ENCODE results near the gene ZSCAN21. TPM values are rescaled to one million over a fixed set of nuclear protein-coding genes. Genes with fewer than 3 reads are reported as not detected.
A peak's percentile ranks its signal among the peaks of the same experiment; 100 is the strongest.

Gene ZSCAN21
- total RNA-seq, 2 experiments from 2014 or later: 5.6 to 7.9 TPM

DNA sequence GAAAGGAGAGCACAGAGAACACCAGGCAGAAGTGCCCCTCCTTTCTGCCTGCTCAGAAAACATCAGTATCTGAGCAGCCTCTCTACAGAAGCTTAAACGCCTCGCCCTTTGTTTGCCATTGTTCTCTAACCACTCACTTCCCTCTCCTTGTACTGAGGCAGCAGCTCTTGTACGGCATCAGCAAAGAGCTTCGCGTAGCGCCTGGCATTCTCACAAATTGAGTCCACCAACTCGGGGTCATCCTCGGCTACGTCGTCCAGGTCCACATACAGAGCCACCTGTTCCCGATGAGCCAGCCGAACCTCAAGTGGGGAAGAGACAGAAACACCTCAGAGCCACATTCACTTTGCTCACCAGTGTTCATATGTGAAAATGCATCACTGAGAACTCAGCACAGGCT is 49.9 kb downstream of the ZSCAN21 start:
- Mint-ChIP-seq H3K9me3 (ENCODE audit: low read depth) (no peaks in the 10 kb centered on the region), H3K4me3 (peak overlapping the region; percentile 90), H3K27ac (no peak overlapping the region), H3K4me1 (peaks cover 48% of the 10 kb centered on the region), H3K27me3 (no peaks in the 10 kb centered on the region), H3K36me3 (peaks cover 58% of the 10 kb centered on the region)
- DNase-seq (no peak), ATAC-seq (no peak)
- CTCF ChIA-PET: interaction anchor here (0.8 to 3.0 kb wide), 3 partner anchors 9 to 78 kb away, joined by 3 to 14 read pairs (median 4); partner anchors contain the start of gene STAG3

DNA sequence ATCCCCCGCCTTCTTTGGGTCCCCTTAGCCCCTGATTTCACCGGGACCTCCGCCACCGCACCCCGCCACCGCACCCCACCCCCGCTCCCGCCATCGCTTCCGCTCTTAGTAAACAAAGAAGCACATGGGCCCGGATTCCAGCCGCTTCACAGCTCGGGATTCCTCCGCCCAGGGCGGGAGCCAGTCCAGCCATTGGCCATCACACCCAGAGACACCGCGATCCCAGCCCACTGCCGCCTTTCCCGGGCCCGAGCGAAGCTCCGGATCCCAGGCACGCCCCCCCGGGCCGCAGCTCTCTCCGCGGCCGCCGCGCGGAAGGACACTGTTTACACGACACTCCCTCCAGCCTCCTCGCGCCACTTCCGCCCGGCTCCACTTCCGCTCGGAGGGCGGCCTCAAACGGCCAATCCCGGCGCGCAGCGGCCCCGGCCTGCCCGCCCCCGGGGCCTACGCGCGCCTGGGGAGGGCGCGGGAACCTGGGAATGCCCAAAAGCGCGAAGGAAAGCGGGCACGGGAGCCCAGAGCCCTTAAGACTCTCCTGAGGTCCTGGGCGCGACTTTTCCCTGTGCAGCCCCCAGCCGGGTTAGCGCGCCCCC is 50.9 kb downstream of the ZSCAN21 start:
- no peaks in the 10 kb centered on the region for H3K9me3 Mint-ChIP-seq (ENCODE audit: low read depth)
- H3K4me3 Mint-ChIP-seq: peak overlapping the region; percentile 90
- peaks cover 50% of the 10 kb centered on the region for H3K36me3 Mint-ChIP-seq
- CTCF ChIA-PET: interaction anchor here (0.9 to 6.8 kb wide), 7 partner anchors 11 to 186 kb away, joined by 3 to 60 read pairs (median 7); partner anchors contain the start of genes COPS6, MBLAC1 and ZSCAN21
- no peaks in the 10 kb centered on the region for H3K27me3 Mint-ChIP-seq
- H3K27ac Mint-ChIP-seq: peak overlapping the region; percentile 93
- DNase-seq (peak; percentile 92), ATAC-seq (peak; percentile 79)
- peaks cover 48% of the 10 kb centered on the region for H3K4me1 Mint-ChIP-seq

DNA sequence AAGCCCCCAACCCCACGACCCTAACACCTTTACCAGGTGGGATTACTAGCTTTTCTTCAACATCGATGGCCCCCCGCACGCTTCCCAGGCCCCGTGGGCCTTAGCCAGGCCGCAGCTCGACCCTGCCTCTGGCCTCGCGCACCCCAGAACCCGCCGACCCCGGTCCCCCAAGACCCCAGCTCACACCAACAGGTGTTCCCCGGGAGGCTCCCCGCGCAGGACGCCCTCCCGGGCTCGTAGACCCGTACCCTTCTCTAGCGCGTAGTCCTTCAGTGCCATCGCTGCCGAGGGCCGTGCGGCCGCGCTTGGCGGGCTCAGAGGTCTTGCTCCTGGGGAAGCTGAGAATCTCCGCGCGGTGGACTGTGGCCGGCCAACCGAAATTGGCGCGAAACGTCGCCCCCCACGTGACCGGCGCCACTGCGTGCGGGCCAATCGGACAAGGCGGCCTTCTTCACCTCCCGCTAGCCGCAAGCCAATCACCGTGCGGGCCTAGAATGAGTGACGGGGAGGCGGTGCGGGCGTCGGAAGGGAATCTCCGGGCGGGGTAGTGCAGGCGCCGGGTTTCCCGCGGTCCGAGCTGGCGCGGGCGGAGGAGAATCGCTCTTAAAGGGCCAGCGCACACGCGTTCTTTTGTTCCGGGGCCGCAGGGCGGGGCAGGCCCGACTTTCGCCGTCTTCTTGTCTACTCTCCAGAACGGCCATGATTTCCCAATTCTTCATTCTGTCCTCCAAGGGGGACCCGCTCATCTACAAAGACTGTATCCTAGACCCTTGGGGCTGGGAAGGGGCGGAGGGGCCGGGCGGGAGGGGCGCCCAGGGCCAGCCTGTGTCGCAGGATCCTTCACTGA is 51.7 kb downstream of the ZSCAN21 start, which contains the start of the genes AP4M1 and MCM7:
Gene AP4M1 (plus strand): TSS at position 628 of the 847 bp plus-strand sequence. CDS start 72 bp downstream, at position 700.
Gene MCM7 (minus strand): TSS at position 382 of the 847 bp plus-strand sequence. CDS start 103 bp downstream, at position 279.
- CTCF ChIA-PET: interaction anchor here (0.8 to 6.8 kb wide), 15 partner anchors 10 to 187 kb away, joined by 3 to 60 read pairs (median 4); partner anchors contain the start of genes COPS6, MBLAC1 and ZSCAN21
- H3K36me3 Mint-ChIP-seq: peaks cover 43% of the 10 kb centered on the region
- no peaks in the 10 kb centered on the region for H3K27me3 Mint-ChIP-seq

DNA sequence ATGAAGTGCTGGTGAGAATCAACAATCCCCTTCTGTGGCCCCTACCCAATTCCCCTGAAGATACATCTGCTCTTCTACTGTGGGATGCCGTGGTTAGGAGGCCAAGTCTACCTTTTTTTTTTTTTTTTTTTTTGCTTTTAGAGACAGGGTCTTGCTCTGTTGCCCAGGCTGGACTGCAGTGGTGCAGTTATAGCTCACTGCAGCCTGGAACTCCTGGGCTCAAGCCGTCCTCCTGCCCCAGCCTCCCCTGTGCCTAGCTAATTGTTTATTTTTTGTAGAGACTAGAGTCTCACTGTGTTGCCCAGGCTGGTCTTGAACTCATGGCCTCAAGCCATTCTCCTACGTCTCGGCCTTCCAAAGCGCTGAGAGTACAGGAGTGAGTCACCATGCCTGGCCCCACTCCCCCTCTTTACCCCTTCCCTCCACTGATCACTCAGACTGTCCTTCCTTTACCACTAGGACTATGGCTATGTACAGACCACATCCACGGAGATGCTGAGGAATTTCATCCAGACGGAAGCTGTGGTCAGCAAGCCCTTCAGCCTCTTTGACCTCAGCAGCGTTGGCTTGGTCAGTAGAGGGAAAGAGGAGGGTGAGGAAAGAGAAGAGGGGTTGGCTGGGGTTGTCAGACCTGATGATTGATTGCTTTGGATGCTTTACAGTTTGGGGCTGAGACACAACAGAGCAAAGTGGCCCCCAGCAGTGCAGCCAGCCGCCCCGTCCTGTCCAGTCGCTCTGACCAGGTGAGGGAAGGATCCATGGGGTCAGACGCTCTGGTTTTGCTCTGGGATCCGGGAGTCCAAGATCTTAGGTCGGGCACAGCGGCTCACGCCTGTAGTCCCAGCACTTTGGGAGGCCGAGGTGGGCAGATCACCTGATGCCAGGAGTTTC is 53.6 kb downstream of the ZSCAN21 start:
- Mint-ChIP-seq H3K4me1 (peaks cover 33% of the 10 kb centered on the region), H3K36me3 (peaks cover 30% of the 10 kb centered on the region), H3K27ac (peak overlapping the region; percentile 93), H3K9me3 (ENCODE audit: low read depth) (no peaks in the 10 kb centered on the region), H3K27me3 (no peaks in the 10 kb centered on the region), H3K4me3 (peak overlapping the region; percentile 90)
- ATAC-seq (no peak), DNase-seq (no peak)
- CTCF ChIA-PET: interaction anchor here (1.2 to 6.8 kb wide), 5 partner anchors 8 to 28 kb away, joined by 4 to 60 read pairs (median 8); partner anchors contain the start of gene COPS6

More for the DNA sequence above, 51.7 kb downstream of the ZSCAN21 start, which contains the start of the genes AP4M1 and MCM7:
- DNase-seq (peak; percentile 99), ATAC-seq (peak; percentile 88)
- peak within 1 kb of the TSS; percentile 93 for H3K27ac Mint-ChIP-seq
- peak within 1 kb of the TSS; percentile 90 for H3K4me3 Mint-ChIP-seq
- peaks cover 43% of the 10 kb centered on the region for H3K4me1 Mint-ChIP-seq
- H3K9me3 Mint-ChIP-seq (ENCODE audit: low read depth): no peaks in the 10 kb centered on the region

DNA sequence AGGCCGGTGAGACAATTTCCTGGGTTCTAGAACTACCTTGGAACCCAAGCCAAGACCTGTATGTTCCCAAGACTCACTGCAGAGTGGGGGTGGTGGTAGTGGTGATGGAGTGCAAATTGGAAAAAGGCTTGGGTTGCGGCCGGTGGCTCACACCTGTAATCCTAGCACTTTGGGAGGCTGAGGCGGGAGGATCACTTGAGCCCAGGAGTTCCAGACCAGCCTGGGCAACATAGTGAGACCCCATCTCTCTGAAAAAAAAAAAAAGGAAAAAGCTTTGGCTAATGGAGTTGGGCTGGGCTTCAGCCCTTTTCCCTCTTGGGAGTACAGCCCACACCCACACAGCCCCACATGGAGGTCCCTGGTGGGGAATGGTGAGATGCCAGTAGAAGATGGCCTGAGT is 56.0 kb downstream of the ZSCAN21 start:
- Mint-ChIP-seq H3K27me3 (no peaks in the 10 kb centered on the region), H3K4me3 (no peak overlapping the region), H3K9me3 (ENCODE audit: low read depth) (no peaks in the 10 kb centered on the region), H3K27ac (no peak overlapping the region), H3K36me3 (peaks cover 12% of the 10 kb centered on the region), H3K4me1 (peaks cover 13% of the 10 kb centered on the region)
- CTCF ChIA-PET: interaction anchor here (1.0 to 6.8 kb wide), 2 partner anchors 10 to 26 kb away, joined by 3 to 60 read pairs; no protein-coding TSS in a partner anchor
- DNase-seq: no peak
- ATAC-seq: no peak

DNA sequence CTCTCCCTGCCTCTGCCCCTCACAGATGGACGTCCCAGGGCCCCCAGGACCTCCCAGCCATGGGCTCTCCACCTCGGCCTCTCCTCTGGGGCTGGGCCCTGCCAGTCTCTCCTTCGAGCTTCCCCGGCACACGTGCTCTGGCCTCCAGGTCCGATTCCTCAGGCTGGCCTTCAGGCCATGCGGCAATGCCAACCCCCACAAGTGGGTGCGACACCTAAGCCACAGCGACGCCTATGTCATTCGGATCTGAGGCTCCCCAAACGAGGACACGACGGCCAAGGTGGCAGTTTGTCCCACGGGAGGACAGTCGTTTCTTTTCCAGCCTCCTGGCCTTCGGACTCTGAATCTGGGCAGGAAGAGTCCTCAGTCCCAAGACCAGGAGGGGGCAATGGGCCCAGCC is 57.1 kb downstream of the ZSCAN21 start:
- H3K4me1 Mint-ChIP-seq: peaks cover 11% of the 10 kb centered on the region
- no peaks in the 10 kb centered on the region for H3K27me3 Mint-ChIP-seq
- CTCF ChIA-PET: interaction anchor here (6.8 kb wide), 1 partner anchor 24 kb away, joined by 60 read pairs; no protein-coding TSS in a partner anchor
- ATAC-seq: no peak
- H3K27ac Mint-ChIP-seq: no peak overlapping the region
- H3K36me3 Mint-ChIP-seq: peaks cover 20% of the 10 kb centered on the region
- H3K4me3 Mint-ChIP-seq: no peak overlapping the region
- no peak for DNase-seq
- no peaks in the 10 kb centered on the region for H3K9me3 Mint-ChIP-seq (ENCODE audit: low read depth)

DNA sequence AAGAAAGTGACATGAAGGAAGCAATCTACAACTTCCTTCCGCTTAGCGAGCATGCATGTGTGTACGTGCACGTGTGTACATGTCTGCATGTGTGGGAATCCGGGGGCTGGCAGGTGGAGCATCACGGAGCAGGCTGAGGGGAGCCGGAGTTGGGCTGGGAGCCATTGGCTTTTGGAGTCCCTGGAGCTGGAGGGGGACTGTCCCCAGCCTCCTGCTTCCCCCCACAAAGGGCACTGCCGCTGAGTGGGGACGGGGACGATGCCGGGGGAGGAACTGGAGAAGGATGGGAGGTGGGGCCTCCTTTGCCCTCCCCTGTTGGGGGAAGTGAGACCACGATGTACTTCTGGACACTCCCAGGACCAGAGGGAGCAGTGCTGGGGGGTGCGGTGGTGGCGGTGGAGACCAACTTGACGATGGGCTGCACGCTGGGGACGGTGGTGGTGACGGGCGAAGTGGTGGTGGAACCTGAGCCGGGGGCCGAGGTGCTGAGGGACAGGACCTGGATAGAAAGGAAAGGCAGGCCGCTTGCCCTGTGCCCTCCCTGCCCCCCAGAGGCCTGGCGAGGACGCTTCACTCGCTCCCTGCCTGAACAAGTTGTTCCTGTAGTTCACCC is 57.7 kb downstream of the ZSCAN21 start:
- ATAC-seq (no peak), DNase-seq (no peak)
- Mint-ChIP-seq H3K9me3 (ENCODE audit: low read depth) (no peaks in the 10 kb centered on the region), H3K4me3 (no peak overlapping the region), H3K4me1 (peaks cover 11% of the 10 kb centered on the region), H3K27ac (no peak overlapping the region), H3K27me3 (no peaks in the 10 kb centered on the region), H3K36me3 (peaks cover 21% of the 10 kb centered on the region)
- CTCF ChIA-PET: no interaction called here

DNA sequence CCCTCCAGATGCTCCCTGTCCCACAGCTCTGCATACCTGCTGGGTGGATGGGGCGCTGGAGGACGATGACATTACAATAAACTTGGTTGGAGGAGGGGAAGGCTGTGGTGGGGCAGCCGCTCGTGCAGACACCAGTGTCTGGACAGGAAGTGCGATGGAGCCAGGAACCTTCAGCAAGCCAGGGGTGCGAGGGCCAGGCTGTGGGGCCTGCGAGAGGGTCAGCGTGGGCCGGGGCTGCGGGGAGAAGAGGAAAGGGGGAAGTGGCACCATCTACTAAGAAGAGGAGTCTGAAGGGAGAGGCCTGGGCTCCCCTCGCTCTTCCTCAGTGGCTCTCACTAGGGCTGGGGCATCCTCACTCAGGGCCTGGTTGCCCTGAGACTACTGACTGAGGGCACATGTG is 58.3 kb downstream of the ZSCAN21 start:
- H3K36me3 Mint-ChIP-seq: peaks cover 23% of the 10 kb centered on the region

DNA sequence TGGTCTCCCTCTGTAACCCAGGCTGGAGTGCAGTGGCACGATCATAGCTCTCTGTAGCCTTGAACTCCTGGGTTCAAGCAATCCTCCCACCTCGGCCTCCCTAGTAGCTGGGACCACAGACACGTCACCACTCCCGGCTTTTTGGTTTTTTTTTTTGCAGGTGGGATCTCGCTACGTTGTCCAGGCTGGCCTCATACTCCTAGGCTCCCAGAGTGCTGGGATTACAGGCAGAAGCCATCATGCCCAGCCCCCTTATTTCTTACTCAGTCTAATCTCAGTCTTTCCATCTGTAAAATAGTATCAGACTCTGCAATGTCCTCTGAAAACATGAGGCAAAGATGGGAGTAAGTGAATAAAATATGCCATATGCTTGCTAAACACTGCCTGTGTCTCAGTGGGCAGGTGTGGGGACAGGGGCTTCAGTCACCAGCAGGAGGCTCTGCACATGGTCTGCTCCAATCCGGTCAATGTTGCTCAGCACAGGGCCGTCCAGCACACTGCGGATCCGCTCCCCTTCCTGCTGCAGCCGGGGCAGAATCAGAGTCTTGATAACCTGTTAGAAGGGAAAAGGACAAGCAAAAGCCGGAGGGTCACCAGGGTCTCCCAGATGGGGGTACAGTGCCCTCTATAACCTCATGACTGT is 60.1 kb downstream of the ZSCAN21 start:
- DNase-seq: no peak
- Mint-ChIP-seq H3K27ac (no peak overlapping the region), H3K4me3 (no peak overlapping the region), H3K4me1 (no peaks in the 10 kb centered on the region), H3K9me3 (ENCODE audit: low read depth) (no peaks in the 10 kb centered on the region), H3K36me3 (peaks cover 21% of the 10 kb centered on the region), H3K27me3 (no peaks in the 10 kb centered on the region)
- ATAC-seq: no peak
- CTCF ChIA-PET: interaction anchor here (1.4 kb wide), 1 partner anchor 21 kb away, joined by 4 read pairs; no protein-coding TSS in a partner anchor

More for the DNA sequence above, 58.3 kb downstream of the ZSCAN21 start:
- ATAC-seq (no peak), DNase-seq (no peak)
- no peak overlapping the region for H3K4me3 Mint-ChIP-seq
- H3K27ac Mint-ChIP-seq: peak overlapping the region; percentile 54
- CTCF ChIA-PET: no interaction called here
- H3K27me3 Mint-ChIP-seq: no peaks in the 10 kb centered on the region
- H3K9me3 Mint-ChIP-seq (ENCODE audit: low read depth): no peaks in the 10 kb centered on the region
- peaks cover 6% of the 10 kb centered on the region for H3K4me1 Mint-ChIP-seq

DNA sequence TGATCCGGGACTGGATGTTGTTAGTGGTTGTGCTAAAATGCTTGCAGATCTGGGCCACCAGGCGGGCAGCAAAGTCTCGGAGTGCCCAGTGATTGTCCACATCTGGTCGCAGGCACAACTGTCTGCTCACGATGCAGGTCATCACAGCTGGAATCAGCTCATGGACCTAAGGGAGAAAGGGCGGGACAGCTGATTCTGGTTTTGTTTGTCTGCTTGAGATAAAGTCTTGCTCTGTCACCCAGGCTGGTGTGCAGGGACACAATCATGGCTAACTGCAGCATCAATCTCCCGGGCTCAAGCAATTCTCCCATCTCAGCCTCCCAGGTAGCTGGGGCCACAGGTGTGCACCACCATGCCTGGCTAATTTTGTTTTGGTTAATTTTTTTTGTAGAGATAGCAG is 61.6 kb downstream of the ZSCAN21 start:
- CTCF ChIA-PET: interaction anchor here (1.1 kb wide), 1 partner anchor 9 kb away, joined by 4 read pairs; the partner anchor contains the start of gene AP4M1
- H3K4me1 Mint-ChIP-seq: no peaks in the 10 kb centered on the region
- no peaks in the 10 kb centered on the region for H3K27me3 Mint-ChIP-seq
- no peak overlapping the region for H3K27ac Mint-ChIP-seq
- peaks cover 25% of the 10 kb centered on the region for H3K36me3 Mint-ChIP-seq
- no peak for DNase-seq
- H3K9me3 Mint-ChIP-seq (ENCODE audit: low read depth): no peaks in the 10 kb centered on the region
- ATAC-seq: no peak
- H3K4me3 Mint-ChIP-seq: no peak overlapping the region

DNA sequence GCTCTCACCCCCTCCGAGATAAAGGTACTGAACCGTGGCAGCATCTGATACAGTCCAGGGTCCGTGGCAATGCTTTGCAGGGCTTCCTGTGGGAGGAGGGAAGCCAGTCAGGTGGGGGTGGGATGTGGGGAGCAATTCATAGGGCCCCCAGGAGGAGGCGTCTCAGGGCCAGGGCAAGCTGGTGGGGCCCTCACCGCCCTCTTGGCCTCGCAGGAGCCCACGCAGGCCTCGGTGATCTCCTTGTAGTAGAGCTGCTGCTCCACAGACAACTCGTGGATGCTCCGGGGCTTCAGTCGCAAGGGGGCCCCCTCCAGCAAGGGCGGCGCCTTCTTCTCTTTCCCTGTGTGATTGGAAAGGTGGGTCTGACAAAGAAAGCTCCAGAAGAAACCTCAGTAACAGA is 62.3 kb downstream of the ZSCAN21 start:
- H3K27ac Mint-ChIP-seq: no peak overlapping the region
- H3K4me3 Mint-ChIP-seq: no peak overlapping the region
- CTCF ChIA-PET: interaction anchor here (1.0 to 1.1 kb wide), 2 partner anchors 10 to 17 kb away, joined by 3 to 4 read pairs; partner anchors contain the start of gene AP4M1
- DNase-seq (no peak), ATAC-seq (no peak)
- H3K36me3 Mint-ChIP-seq: peaks cover 28% of the 10 kb centered on the region
- H3K4me1 Mint-ChIP-seq: no peaks in the 10 kb centered on the region
- no peaks in the 10 kb centered on the region for H3K27me3 Mint-ChIP-seq
- no peaks in the 10 kb centered on the region for H3K9me3 Mint-ChIP-seq (ENCODE audit: low read depth)

Data from activated CD8-positive, alpha-beta memory T cell treated with anti-CD3 and anti-CD28 coated beads, Interleukin-2, amount 10 ng/mL, durations not matched to agents 7 days and 5 days (primary cell).